Measurements from ENCODE around the gene TNN.
"Not testable (repeated sequence)": the region's sequence is repeated elsewhere in the genome, so short reads cannot be mapped to it uniquely, and the experiment has no call there.

The TNN gene

GRCh38 chr1:175072099-175072951 lies 4.7 kb downstream of the TNN start:
- no peak for DNase-seq (ENCODE audit: low spot score)

- no peak for DNase-seq (ENCODE audit: low spot score)
These were observed 5.4 kb downstream of the TNN start for GRCh38 chr1:175073061-175073460.

- DNase-seq (ENCODE audit: low spot score), result no peak
These were observed 6.0 kb downstream of the TNN start for GRCh38 chr1:175073633-175074032.

GRCh38 chr1:175075572-175076568 lies 8.2 kb downstream of the TNN start:
- DNase-seq (ENCODE audit: low spot score), result no peak

GRCh38 chr1:175077356-175078030 lies 9.9 kb downstream of the TNN start:
- no peak for DNase-seq (ENCODE audit: low spot score)

GRCh38 chr1:175078629-175079028 lies 11.0 kb downstream of the TNN start:
- DNase-seq (ENCODE audit: low spot score), result no peak

- DNase-seq (ENCODE audit: low spot score), result no peak
These were observed 11.7 kb downstream of the TNN start for GRCh38 chr1:175079338-175079737.

- no peak for DNase-seq (ENCODE audit: low spot score)
These were observed 12.4 kb downstream of the TNN start for GRCh38 chr1:175080030-175080429.

GRCh38 chr1:175081983-175082382 lies 14.3 kb downstream of the TNN start:
- no peak for DNase-seq (ENCODE audit: low spot score)

GRCh38 chr1:175088525-175088951 lies 20.9 kb downstream of the TNN start:
- no peak for DNase-seq (ENCODE audit: low spot score)

GRCh38 chr1:175089136-175089718 lies 21.6 kb downstream of the TNN start:
- no peak for DNase-seq (ENCODE audit: low spot score)

- no peak for DNase-seq (ENCODE audit: low spot score)
These were observed 23.1 kb downstream of the TNN start for GRCh38 chr1:175090780-175091179.

GRCh38 chr1:175094626-175095025 lies 27.0 kb downstream of the TNN start:
- DNase-seq (ENCODE audit: low spot score), result no peak

- no peak for DNase-seq (ENCODE audit: low spot score)
These were observed 27.4 kb downstream of the TNN start for GRCh38 chr1:175095069-175095468.

- peak; percentile 42 for DNase-seq (ENCODE audit: low spot score)
These were observed 28.5 kb downstream of the TNN start for GRCh38 chr1:175095978-175096607.

GRCh38 chr1:175097361-175097760 lies 29.7 kb downstream of the TNN start:
- DNase-seq (ENCODE audit: low spot score), result no peak

- DNase-seq (ENCODE audit: low spot score), result no peak
These were observed 32.3 kb downstream of the TNN start for GRCh38 chr1:175099916-175100315.

GRCh38 chr1:175102166-175102565 lies 34.5 kb downstream of the TNN start:
- not testable (repeated sequence) for DNase-seq (ENCODE audit: low spot score)

- DNase-seq (ENCODE audit: low spot score), result not testable (repeated sequence)
These were observed 38.9 kb downstream of the TNN start for GRCh38 chr1:175106536-175106935.

- DNase-seq (ENCODE audit: low spot score), result not testable (repeated sequence)
These were observed 40.7 kb downstream of the TNN start for GRCh38 chr1:175108331-175108820.

GRCh38 chr1:175114996-175115395 lies 47.4 kb downstream of the TNN start:
- no peak for DNase-seq (ENCODE audit: low spot score)

Measured in LoVo (cell line).